NT2/D1 (cell line): Measurements from ENCODE around the gene MAP3K5.

Experiments
- YY1 ChIP-seq: IDR thresholded peaks from 2 replicates; pipeline ENCODE4 v1.6.1; 2011; ENCODE audit not compliant: insufficient read length, insufficient read depth
- ZNF274 ChIP-seq: IDR thresholded peaks from 2 replicates; pipeline ENCODE4 v1.6.1; 2011; ENCODE audit warnings: mild to moderate bottlenecking, low read depth, low read length

DNA sequence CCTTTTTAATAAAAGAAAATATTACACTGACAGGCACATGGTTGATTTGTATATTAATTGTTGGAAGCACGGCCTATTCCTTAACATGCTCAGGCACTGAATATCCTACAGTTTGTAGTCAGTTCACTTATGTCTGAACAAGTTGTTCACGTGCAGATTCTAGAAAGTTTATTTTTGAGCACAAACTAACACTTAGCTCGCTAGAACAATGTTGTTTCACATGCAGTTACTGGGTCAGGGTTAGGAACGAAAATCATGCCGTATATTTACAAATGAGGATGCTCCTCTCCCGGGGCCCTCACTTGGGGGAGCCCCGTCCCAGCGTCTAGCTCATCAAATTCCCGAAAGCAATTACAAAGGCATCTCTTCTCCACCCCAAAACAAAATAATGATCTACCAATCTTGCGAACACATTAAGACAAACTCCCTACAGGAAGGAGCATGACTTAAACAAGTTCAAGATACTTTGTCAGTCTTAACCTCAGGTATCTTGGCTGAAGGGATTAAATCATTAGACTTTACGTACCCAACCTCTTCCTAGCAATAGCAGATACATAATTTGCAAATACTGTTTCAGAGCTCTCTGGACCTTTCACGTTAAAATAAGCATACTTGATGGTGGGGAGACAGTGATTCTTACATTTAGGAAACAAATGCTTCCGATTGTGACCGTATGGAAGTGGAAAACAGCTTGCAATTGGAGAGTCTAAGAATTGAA, 243.5 kb downstream of the MAP3K5 start:
- TF ChIP-seq YY1 (no peak), ZNF274 (no peak)
